B cell (primary cell): ENCODE data around the gene HLX. TPM values are rescaled to one million over a fixed set of nuclear protein-coding genes. Genes with fewer than 3 reads are reported as not detected.

Source experiments
- ATAC-seq: fragments of 200-7000 bp; cut with Tn5 transposase; one replicate; pipeline ENCODE4 v1.10.0; 2021; ENCODE audit warnings: low read depth, mild to moderate bottlenecking, moderate number of reproducible peaks, moderate library complexity
- CTCF ChIA-PET: fragments of 350-600 bp; sonication (Branson Sonifier 250); formaldehyde crosslinking; loops from one replicate; lab custom pipeline; 2021; ENCODE audit warnings: antibody characterized with exemption, inconsistent platforms; lab: Charles Lee
- POLR2A ChIA-PET: fragments of 350-600 bp; sonication (Branson Sonifier 250); formaldehyde crosslinking; loops from one replicate; lab custom pipeline; 2021; ENCODE audit warnings: antibody characterized with exemption; lab: Charles Lee
- DNase-seq: peaks from one replicate; pipeline ENCODE4 v3.0.0; 2013
- H2AFZ ChIP-seq: 2 replicates; pipeline ENCODE4 v1.6.1; 2012; ENCODE audit warnings: mild to moderate bottlenecking, low read depth, low read length; ENCODE audit not compliant: insufficient read depth, poor library complexity, severe bottlenecking
- H3K27ac ChIP-seq, 2 donors: 1 replicate in 1 of 2; 2 replicates in 1 of 2; pipeline ENCODE4 v1.5.1; 2012 to 2013; ENCODE audit warnings: low read length in 2 of 2, mild to moderate bottlenecking in 2 of 2, moderate library complexity in 1 of 2
- H3K27me3 ChIP-seq, 4 experiments: fragments of 200-600 bp in 1 of 4; sonication (generic) in 1 of 4; replicated peaks in 1 of 4; 1 replicate in 2 of 4; 2 replicates in 2 of 4; pipeline versions ENCODE4 v1.6.1 to v1.7.0; 2013 to 2016; ENCODE audit warnings: low read length in 3 of 4, mild to moderate bottlenecking in 2 of 4, mixed read lengths in 1 of 4, moderate library complexity in 1 of 4; ENCODE audit not compliant: insufficient read depth in 4 of 4, control insufficient read depth in 3 of 4; ENCODE audit errors: control extremely low read depth in 1 of 4
- H3K36me3 ChIP-seq, 2 experiments: replicated peaks in 1 of 2; 1 replicate in 1 of 2; 2 replicates in 1 of 2; pipeline versions ENCODE4 v1.6.1 to v1.7.1; 2013; ENCODE audit warnings: low read length in 1 of 2; ENCODE audit not compliant: insufficient read depth in 2 of 2, control insufficient read depth in 1 of 2; ENCODE audit errors: control extremely low read depth in 1 of 2, extremely low read depth in 1 of 2
- H3K4me1 ChIP-seq, 2 donors: fragments of 200-600 bp in 1 of 2; sonication (generic) in 1 of 2; 1 replicate in 1 of 2; 2 replicates in 1 of 2; pipeline versions ENCODE4 v1.5.1 to v1.6.1; 2013 to 2017; ENCODE audit warnings: low read length in 2 of 2; ENCODE audit not compliant: control insufficient read depth in 2 of 2, insufficient read depth in 2 of 2
- H3K4me2 ChIP-seq: replicated peaks from 2 replicates; pipeline ENCODE3; 2012; ENCODE audit warnings: mild to moderate bottlenecking, low read depth, low read length; ENCODE audit not compliant: poor library complexity, severe bottlenecking
- H3K4me3 ChIP-seq, 5 experiments: fragments of 200-600 bp in 1 of 5; sonication (generic) in 1 of 5; 1 replicate in 3 of 5; 2 replicates in 2 of 5; pipeline versions ENCODE4 v1.5.1 to v1.7.0; 2011 to 2016; ENCODE audit warnings: low read length in 4 of 5, mild to moderate bottlenecking in 4 of 5, low read depth in 2 of 5, control low read depth in 1 of 5, moderate library complexity in 1 of 5; ENCODE audit not compliant: insufficient read depth in 1 of 5; ENCODE audit errors: control extremely low read depth in 1 of 5, extremely low read depth in 1 of 5
- H3K79me2 ChIP-seq: fragments of 200-600 bp; sonication (generic); one replicate; pipeline ENCODE4 v1.6.0; 2016; ENCODE audit warnings: low read length; ENCODE audit not compliant: control insufficient read depth, insufficient read depth
- H3K9ac ChIP-seq: fragments of 200-600 bp; sonication (generic); 2 replicates; pipeline ENCODE4 v1.6.1; 2017; ENCODE audit warnings: mild to moderate bottlenecking, low read length, moderate library complexity
- H3K9me3 ChIP-seq, 3 donors: one replicate each; pipeline versions ENCODE4 v1.6.1 to v1.7.1; 2013; ENCODE audit warnings: low read length in 2 of 3; ENCODE audit not compliant: control insufficient read depth in 2 of 3, insufficient read depth in 1 of 3; ENCODE audit errors: control extremely low read depth in 1 of 3
- H4K20me1 ChIP-seq: 2 replicates; pipeline ENCODE4 v1.6.0; 2012; ENCODE audit warnings: mild to moderate bottlenecking, low read length; ENCODE audit not compliant: insufficient read depth, control insufficient read depth, poor library complexity, severe bottlenecking
- H3K27ac Mint-ChIP-seq: one replicate; pipeline ENCODE4 v1.8.0; 2021; ENCODE audit warnings: mixed read lengths
- H3K27me3 Mint-ChIP-seq: one replicate; pipeline ENCODE4 v1.8.0; 2021; ENCODE audit warnings: mixed read lengths
- H3K4me1 Mint-ChIP-seq: one replicate; pipeline ENCODE4 v1.8.0; 2021; ENCODE audit warnings: mixed read lengths
- H3K4me3 Mint-ChIP-seq: one replicate; pipeline ENCODE4 v1.8.0; 2021; ENCODE audit warnings: mixed read lengths
- H3K9me3 Mint-ChIP-seq: one replicate; pipeline ENCODE4 v1.8.0; 2022; ENCODE audit warnings: mixed read lengths; ENCODE audit not compliant: insufficient read depth
- EZH2 ChIP-seq: IDR thresholded peaks from 2 replicates; pipeline ENCODE4 v1.6.1; 2012; ENCODE audit warnings: borderline replicate concordance, low read depth, mild to moderate bottlenecking, moderate library complexity, low read length; ENCODE audit not compliant: insufficient read depth, poor library complexity, severe bottlenecking
- WGBS: methylation state at CpG from one replicate; pipeline ENCODE4 v1.1.5; 2013; ENCODE audit warnings: missing lambda C conversion rate; ENCODE audit not compliant: insufficient coverage; 5-methylcytosine and 5-hydroxymethylcytosine counted together
- intact Hi-C: fragments of 100-400 bp; cut with micrococcal nuclease; formaldehyde crosslinking; loops from one replicate; pipeline ENCODE4 v1.10.0; 2022
- polyA plus RNA-seq: library from polyadenylated mRNA; depleted of rRNA; stranded (reverse); fragments of >200 nt; gene quantifications from 2 replicates; pipeline ENCODE4 v1.2.3, GENCODE V29; 2012
- total RNA-seq, 2 donors: library from RNA; stranded (reverse); fragments of 120-200 nt in 1 of 2; gene quantifications; 1 replicate in 1 of 2; 2 replicates in 1 of 2; pipeline versions ENCODE4 v1.2.3 to v1.2.4, GENCODE V29; 2013 to 2022
- TF ChIP-seq, protein P1 (sequence below): fragments of 200-600 bp; IDR thresholded peaks from one replicate; pipeline ENCODE4 v1.8.0; 2022; ENCODE audit warnings: antibody characterized with exemption, mild to moderate bottlenecking

Gene HLX
- total and polyA plus RNA-seq, 2 donors (not counting 1 experiment from before 2014, with no cell fraction given) = 3.4 to 9.1 TPM

DNA sequence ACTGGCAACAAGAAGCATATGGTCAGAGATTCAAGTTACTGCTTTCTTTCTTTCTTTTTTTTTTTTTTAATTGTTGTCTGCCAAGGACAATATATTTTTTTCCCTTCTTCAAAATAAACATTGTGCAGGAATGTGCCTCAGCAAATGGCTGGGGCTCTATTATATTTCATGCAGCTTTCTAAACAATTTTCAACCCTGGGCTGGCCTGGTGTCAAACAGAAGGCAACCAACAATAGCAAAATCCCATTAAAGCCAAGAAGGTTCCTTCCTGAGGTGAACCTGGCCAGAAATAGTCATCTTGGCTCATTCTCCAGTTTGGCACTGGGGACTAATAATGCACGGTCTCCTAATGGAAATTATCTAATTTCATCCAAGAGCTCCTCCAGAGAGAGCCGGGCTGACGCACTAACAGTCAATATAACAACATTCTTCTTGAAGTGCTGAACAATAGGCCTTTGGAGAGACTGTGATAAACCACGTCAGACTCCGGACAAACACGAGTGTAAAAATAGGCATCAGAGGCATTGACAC lies 35.7 kb upstream of the HLX start:
- Histone ChIP-seq H2AFZ (no peak overlapping the region), H3K9ac (no peak overlapping the region), H3K9me3 (no peaks in the 10 kb centered on the region), H3K27me3 (no peaks in the 10 kb centered on the region), H3K4me3 (no peak overlapping the region), H3K4me1 (no peaks in the 10 kb centered on the region), H3K79me2 (no peaks in the 10 kb centered on the region), H3K27ac (no peak overlapping the region), H3K4me2 (no peak overlapping the region), H3K36me3 (no peaks in the 10 kb centered on the region), H4K20me1 (no peaks in the 10 kb centered on the region)
- H3K4me1 Mint-ChIP-seq = no peaks in the 10 kb centered on the region
- DNase-seq (no peak), ATAC-seq (no peak)
- H3K4me3 Mint-ChIP-seq = no peak overlapping the region
- POLR2A ChIA-PET = no interaction called here
- peaks cover 2% of the 10 kb centered on the region for H3K9me3 Mint-ChIP-seq
- CTCF ChIA-PET = interaction anchor here (0.6 kb wide), 1 partner anchor 24 kb away, joined by 3 read pairs; no protein-coding TSS in a partner anchor
- no peak overlapping the region for H3K27ac Mint-ChIP-seq
- intact Hi-C loops = no loop called here
- TF ChIP-seq, protein P1, sequence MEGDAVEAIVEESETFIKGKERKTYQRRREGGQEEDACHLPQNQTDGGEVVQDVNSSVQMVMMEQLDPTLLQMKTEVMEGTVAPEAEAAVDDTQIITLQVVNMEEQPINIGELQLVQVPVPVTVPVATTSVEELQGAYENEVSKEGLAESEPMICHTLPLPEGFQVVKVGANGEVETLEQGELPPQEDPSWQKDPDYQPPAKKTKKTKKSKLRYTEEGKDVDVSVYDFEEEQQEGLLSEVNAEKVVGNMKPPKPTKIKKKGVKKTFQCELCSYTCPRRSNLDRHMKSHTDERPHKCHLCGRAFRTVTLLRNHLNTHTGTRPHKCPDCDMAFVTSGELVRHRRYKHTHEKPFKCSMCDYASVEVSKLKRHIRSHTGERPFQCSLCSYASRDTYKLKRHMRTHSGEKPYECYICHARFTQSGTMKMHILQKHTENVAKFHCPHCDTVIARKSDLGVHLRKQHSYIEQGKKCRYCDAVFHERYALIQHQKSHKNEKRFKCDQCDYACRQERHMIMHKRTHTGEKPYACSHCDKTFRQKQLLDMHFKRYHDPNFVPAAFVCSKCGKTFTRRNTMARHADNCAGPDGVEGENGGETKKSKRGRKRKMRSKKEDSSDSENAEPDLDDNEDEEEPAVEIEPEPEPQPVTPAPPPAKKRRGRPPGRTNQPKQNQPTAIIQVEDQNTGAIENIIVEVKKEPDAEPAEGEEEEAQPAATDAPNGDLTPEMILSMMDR = no peak
- no peak for TF ChIP-seq EZH2
- peaks cover 3% of the 10 kb centered on the region for H3K27me3 Mint-ChIP-seq
- WGBS = 86% methylated on average over 4 of the region's 6 CpGs

DNA sequence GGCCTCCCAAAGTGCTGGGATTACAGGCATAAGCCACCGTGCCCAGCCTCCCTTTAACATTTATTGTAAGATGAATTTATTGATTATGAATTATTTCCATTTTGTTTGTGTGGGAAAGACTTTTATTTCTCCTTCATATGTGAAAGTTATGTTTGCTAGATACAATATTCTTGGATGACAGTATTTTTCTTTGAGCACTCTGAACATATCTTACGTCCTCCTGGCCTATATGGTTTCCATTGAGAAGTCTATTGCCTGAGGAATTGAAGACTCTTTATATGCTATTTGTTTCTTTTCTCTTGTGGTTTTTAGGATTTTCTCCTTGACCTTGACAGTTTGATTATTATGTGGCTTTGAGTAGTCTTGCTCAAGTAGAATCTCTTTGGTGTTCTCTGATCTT lies 26.8 kb upstream of the HLX start:
- Mint-ChIP-seq H3K27me3 (peaks cover 8% of the 10 kb centered on the region), H3K4me1 (no peaks in the 10 kb centered on the region), H3K4me3 (no peak overlapping the region), H3K9me3 (peaks cover 19% of the 10 kb centered on the region), H3K27ac (no peak overlapping the region)
- no peaks in the 10 kb centered on the region for H3K27me3 ChIP-seq
- no peak overlapping the region for H2AFZ ChIP-seq
- POLR2A ChIA-PET = no interaction called here
- ATAC-seq (no peak), DNase-seq (no peak)
- H3K9me3 ChIP-seq = peaks cover 2 to 14% (median 11%) of the 10 kb centered on the region in 3 donors
- no peaks in the 10 kb centered on the region for H3K79me2 ChIP-seq
- H3K4me2 ChIP-seq = no peak overlapping the region
- intact Hi-C loops = no loop called here
- H4K20me1 ChIP-seq = no peaks in the 10 kb centered on the region
- no peak overlapping the region for H3K9ac ChIP-seq
- TF ChIP-seq, protein P1 = no peak
- TF ChIP-seq EZH2 = no peak
- H3K27ac ChIP-seq = no peak overlapping the region
- CTCF ChIA-PET = no interaction called here
- no peaks in the 10 kb centered on the region for H3K36me3 ChIP-seq
- H3K4me3 ChIP-seq = no peak overlapping the region
- WGBS = no CpG with 5 or more reads among the region's 2 CpGs
- no peaks in the 10 kb centered on the region for H3K4me1 ChIP-seq
